ENCODE measurements around the gene PRSS12. TPM values are rescaled to one million over a fixed set of nuclear protein-coding genes. Genes with fewer than 3 reads are reported as not detected.

PRSS12 gene
- total RNA-seq, 1 donor from 2014 or later: 10.4 TPM

DNA sequence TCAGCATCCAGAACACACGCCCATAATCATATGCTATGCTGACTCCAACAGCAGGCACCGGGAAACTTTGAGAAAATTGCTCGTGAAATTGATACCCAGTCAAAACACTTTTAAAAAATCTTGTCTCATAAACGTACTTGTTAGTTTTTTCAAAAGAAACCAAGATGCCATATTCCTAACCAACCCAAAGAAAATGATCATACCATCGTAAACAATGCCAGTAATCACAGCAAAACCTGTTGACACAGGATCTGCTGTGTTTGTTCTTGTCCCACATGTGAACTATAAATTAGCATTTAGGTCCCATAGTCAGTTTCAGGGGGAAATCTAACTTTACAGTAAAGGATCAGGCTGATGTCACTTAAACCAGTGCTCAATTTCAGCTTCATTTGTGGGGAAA, 23.0 kb downstream of the PRSS12 start:
- no peaks in the 10 kb centered on the region for H3K36me3 ChIP-seq (ENCODE audit: control insufficient read depth in 3 of 3, insufficient read depth in 3 of 3, low read length in 3 of 3)
- no peak overlapping the region for H3K9ac ChIP-seq (ENCODE audit: low read depth in 1 of 3, low read length in 3 of 3)
- no peaks in the 10 kb centered on the region for H3K4me1 ChIP-seq (ENCODE audit: control insufficient read depth in 3 of 3, insufficient read depth in 3 of 3, low read length in 3 of 3)
- H3K9me3 ChIP-seq (ENCODE audit: control insufficient read depth in 3 of 3, low read length in 3 of 3): no peaks in the 10 kb centered on the region
- no peak overlapping the region for H3K27ac ChIP-seq (ENCODE audit: low read depth, low read length)
- H3K27me3 ChIP-seq (ENCODE audit: control insufficient read depth in 3 of 3, insufficient read depth in 3 of 3, low read length in 3 of 3): no peaks in the 10 kb centered on the region
- no peak overlapping the region for H3K4me3 ChIP-seq (ENCODE audit: low read length in 3 of 3)

DNA sequence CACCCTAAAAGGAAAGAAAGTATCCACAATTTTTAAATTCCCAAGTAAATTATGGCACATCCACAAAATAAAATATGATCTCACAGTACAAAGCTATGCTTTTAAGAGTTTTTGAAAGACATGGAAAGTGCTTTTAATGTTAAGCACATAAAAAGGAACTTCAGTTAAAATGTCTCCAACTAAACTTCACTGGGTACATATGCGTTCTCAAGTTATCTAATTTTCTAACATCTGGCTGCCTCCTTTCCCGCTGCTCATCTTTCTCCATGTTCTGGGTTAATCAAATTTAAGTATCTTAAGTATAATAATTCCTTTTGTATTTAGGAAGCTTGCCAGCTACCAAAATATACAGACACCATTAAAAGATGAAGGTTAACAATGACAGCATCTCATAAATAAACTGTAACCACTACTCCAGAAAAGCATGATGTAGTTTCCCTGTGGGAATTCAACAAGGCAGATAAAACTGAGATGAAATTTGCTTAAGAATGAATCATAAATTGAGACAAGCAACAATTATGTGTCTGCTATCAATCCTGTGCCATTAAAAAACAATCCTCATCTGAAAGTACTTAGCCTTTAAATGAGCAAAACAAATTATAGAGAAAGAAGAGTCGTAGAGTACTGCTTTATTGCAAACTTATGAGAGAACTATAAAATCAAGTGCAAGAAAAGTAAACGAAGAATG, 25.1 kb downstream of the PRSS12 start:
- H3K36me3 ChIP-seq (ENCODE audit: control insufficient read depth in 3 of 3, insufficient read depth in 3 of 3, low read length in 3 of 3): no peaks in the 10 kb centered on the region
- no peak overlapping the region for H3K9ac ChIP-seq (ENCODE audit: low read depth in 1 of 3, low read length in 3 of 3)
- no peaks in the 10 kb centered on the region for H3K27me3 ChIP-seq (ENCODE audit: control insufficient read depth in 3 of 3, insufficient read depth in 3 of 3, low read length in 3 of 3)
- no peak overlapping the region for H3K4me3 ChIP-seq (ENCODE audit: low read length in 3 of 3)
- no peaks in the 10 kb centered on the region for H3K9me3 ChIP-seq (ENCODE audit: control insufficient read depth in 3 of 3, low read length in 3 of 3)
- H3K4me1 ChIP-seq (ENCODE audit: control insufficient read depth in 3 of 3, insufficient read depth in 3 of 3, low read length in 3 of 3): no peaks in the 10 kb centered on the region
- H3K27ac ChIP-seq (ENCODE audit: low read depth, low read length): no peak overlapping the region

DNA sequence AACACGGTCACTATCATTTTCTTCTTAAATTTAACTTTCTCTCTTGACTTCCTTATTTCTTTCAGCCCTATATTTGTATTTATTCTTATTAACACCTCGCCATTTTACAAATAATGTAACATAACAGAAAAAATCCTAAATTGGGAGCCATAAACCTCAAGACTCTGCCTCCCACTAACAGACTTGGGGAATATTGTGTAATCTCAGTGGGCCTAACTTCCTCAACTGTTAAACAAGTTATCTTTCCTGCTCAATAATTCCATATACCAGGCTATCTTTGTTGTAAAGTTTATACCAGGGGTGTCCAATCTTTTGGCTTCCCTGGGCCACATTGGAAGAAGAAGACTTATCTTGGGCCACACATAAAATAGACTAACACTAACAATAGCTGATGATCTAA, 26.2 kb downstream of the PRSS12 start:
- Histone ChIP-seq H3K9ac (ENCODE audit: low read depth in 1 of 3, low read length in 3 of 3) (no peak overlapping the region), H3K4me3 (ENCODE audit: low read length in 3 of 3) (no peak overlapping the region), H3K27me3 (ENCODE audit: control insufficient read depth in 3 of 3, insufficient read depth in 3 of 3, low read length in 3 of 3) (no peaks in the 10 kb centered on the region), H3K36me3 (ENCODE audit: control insufficient read depth in 3 of 3, insufficient read depth in 3 of 3, low read length in 3 of 3) (no peaks in the 10 kb centered on the region), H3K9me3 (ENCODE audit: control insufficient read depth in 3 of 3, low read length in 3 of 3) (no peaks in the 10 kb centered on the region), H3K27ac (ENCODE audit: low read depth, low read length) (no peak overlapping the region), H3K4me1 (ENCODE audit: control insufficient read depth in 3 of 3, insufficient read depth in 3 of 3, low read length in 3 of 3) (no peaks in the 10 kb centered on the region)

DNA sequence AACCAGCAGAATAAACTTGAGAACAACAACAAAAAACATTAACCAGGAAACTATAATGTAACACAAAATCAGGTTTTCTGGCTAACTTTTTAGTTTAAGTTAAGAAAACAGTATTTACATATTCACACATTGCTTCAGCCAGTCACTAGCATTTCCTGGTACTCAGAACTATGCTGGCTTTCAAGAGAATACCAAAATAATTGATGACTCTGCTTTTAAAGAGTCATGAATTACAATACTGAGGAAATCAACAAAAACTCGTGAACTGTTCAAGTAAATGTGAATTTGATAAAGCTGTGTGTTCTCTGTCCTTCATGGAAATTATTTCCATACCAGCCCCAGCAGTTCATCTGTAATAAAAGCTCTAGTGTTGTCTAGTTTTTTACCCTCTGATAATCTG, 27.4 kb downstream of the PRSS12 start:
- no peaks in the 10 kb centered on the region for H3K4me1 ChIP-seq (ENCODE audit: control insufficient read depth in 3 of 3, insufficient read depth in 3 of 3, low read length in 3 of 3)
- H3K36me3 ChIP-seq (ENCODE audit: control insufficient read depth in 3 of 3, insufficient read depth in 3 of 3, low read length in 3 of 3): no peaks in the 10 kb centered on the region
- H3K4me3 ChIP-seq (ENCODE audit: low read length in 3 of 3): no peak overlapping the region
- no peaks in the 10 kb centered on the region for H3K9me3 ChIP-seq (ENCODE audit: control insufficient read depth in 3 of 3, low read length in 3 of 3)
- no peak overlapping the region for H3K9ac ChIP-seq (ENCODE audit: low read depth in 1 of 3, low read length in 3 of 3)
- no peak overlapping the region for H3K27ac ChIP-seq (ENCODE audit: low read depth, low read length)
- H3K27me3 ChIP-seq (ENCODE audit: control insufficient read depth in 3 of 3, insufficient read depth in 3 of 3, low read length in 3 of 3): no peaks in the 10 kb centered on the region

DNA sequence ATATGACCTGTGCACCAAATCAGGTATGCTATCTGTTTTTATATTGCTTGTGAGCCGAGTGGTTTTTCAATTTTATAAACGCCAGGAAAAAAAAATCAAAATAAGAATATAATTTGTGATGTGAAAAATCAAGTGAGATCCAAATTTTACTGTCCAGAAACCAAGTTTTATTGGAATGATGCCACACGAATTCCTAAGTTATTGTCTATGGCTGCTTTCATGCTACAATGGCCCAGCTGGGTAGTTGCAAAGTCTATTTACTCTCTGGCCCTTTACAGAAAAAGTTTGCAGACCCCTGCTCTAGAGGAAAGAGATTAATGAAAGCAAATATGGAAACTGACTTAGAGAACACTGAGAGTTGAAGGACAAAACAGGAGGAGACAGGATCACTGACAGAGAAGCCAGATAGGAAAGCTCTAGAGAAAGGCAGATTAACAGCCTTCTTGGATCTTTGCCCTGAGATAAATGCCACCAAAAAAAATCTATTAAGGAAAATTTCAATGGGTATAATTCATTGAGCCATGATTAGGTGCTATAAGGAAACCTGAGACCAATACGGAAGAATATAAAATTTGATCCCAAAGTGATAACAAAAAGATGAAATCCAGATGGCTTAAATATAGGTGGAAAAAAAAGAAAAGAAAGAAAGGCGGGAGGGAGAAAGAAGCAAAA, 29.8 kb downstream of the PRSS12 start:
- H3K27me3 ChIP-seq (ENCODE audit: control insufficient read depth in 3 of 3, insufficient read depth in 3 of 3, low read length in 3 of 3): no peaks in the 10 kb centered on the region
- H3K9me3 ChIP-seq (ENCODE audit: control insufficient read depth in 3 of 3, low read length in 3 of 3): no peaks in the 10 kb centered on the region
- H3K4me3 ChIP-seq (ENCODE audit: low read length in 3 of 3): no peak overlapping the region
- no peak overlapping the region for H3K9ac ChIP-seq (ENCODE audit: low read depth in 1 of 3, low read length in 3 of 3)
- no peaks in the 10 kb centered on the region for H3K4me1 ChIP-seq (ENCODE audit: control insufficient read depth in 3 of 3, insufficient read depth in 3 of 3, low read length in 3 of 3)
- no peaks in the 10 kb centered on the region for H3K36me3 ChIP-seq (ENCODE audit: control insufficient read depth in 3 of 3, insufficient read depth in 3 of 3, low read length in 3 of 3)
- H3K27ac ChIP-seq (ENCODE audit: low read depth, low read length): no peak overlapping the region

DNA sequence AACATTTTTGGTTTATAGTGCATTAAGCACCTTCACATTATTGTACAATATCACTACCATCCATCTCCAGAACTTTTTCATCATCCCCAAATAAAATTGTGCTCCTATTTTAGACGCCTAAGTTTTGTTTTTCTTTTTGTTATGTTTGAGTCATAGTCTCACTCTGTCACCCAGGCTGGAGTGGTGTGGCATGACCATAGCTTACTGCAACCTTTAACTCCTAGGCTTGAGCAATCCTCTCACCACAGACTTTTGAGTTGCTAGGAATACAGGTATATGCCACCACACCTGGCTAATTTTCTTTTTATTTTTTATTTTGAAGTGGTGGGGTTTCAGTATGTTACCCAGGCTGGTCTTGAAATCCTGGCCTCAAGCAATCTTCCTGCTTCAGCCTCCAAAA, 33.9 kb downstream of the PRSS12 start:
- Histone ChIP-seq H3K36me3 (ENCODE audit: control insufficient read depth in 3 of 3, insufficient read depth in 3 of 3, low read length in 3 of 3) (no peaks in the 10 kb centered on the region), H3K9me3 (ENCODE audit: control insufficient read depth in 3 of 3, low read length in 3 of 3) (no peaks in the 10 kb centered on the region), H3K9ac (ENCODE audit: low read depth in 1 of 3, low read length in 3 of 3) (no peak overlapping the region), H3K27ac (ENCODE audit: low read depth, low read length) (no peak overlapping the region), H3K27me3 (ENCODE audit: control insufficient read depth in 3 of 3, insufficient read depth in 3 of 3, low read length in 3 of 3) (no peaks in the 10 kb centered on the region), H3K4me3 (ENCODE audit: low read length in 3 of 3) (no peak overlapping the region), H3K4me1 (ENCODE audit: control insufficient read depth in 3 of 3, insufficient read depth in 3 of 3, low read length in 3 of 3) (no peaks in the 10 kb centered on the region)

DNA sequence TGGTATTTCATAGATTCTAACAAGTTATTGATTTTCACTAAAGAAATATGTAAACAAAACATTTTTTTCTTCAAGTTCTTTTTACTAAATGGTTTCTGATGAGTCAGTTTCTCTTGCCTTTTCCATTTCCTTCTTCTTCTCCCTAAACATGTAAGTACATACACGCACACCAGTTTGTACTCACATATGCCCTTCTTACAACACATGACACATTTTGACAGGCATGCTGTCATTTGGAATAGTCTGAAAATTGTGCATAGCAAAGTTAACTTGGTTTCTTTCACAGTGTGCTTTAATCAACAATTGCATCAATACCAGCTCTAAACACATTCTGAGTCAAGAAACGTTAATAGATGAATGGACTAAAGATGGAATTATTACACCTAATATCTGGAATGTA, 35.1 kb downstream of the PRSS12 start:
- H3K27ac ChIP-seq (ENCODE audit: low read depth, low read length): no peak overlapping the region
- H3K9ac ChIP-seq (ENCODE audit: low read depth in 1 of 3, low read length in 3 of 3): no peak overlapping the region
- no peaks in the 10 kb centered on the region for H3K36me3 ChIP-seq (ENCODE audit: control insufficient read depth in 3 of 3, insufficient read depth in 3 of 3, low read length in 3 of 3)
- no peaks in the 10 kb centered on the region for H3K27me3 ChIP-seq (ENCODE audit: control insufficient read depth in 3 of 3, insufficient read depth in 3 of 3, low read length in 3 of 3)
- H3K9me3 ChIP-seq (ENCODE audit: control insufficient read depth in 3 of 3, low read length in 3 of 3): no peaks in the 10 kb centered on the region
- no peak overlapping the region for H3K4me3 ChIP-seq (ENCODE audit: low read length in 3 of 3)
- no peaks in the 10 kb centered on the region for H3K4me1 ChIP-seq (ENCODE audit: control insufficient read depth in 3 of 3, insufficient read depth in 3 of 3, low read length in 3 of 3)

DNA sequence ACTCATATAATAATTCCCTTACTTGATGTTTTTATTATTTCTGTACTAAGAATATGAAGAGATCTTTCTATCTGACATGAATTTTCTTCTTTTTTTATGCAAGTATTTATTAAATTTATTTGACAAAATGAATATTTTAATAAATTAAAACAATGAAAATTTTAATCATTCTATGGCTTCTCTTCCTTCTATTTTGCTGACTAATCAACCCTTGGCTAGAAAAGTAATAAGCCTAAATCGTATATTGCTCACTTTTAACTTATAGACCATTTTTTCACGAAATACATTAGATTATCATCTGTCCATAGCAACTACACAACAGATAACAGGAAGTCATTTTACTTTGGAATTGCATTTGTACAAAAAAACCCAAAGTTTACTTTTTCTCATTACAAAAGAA, 38.6 kb downstream of the PRSS12 start:
- Histone ChIP-seq H3K9me3 (ENCODE audit: control insufficient read depth in 3 of 3, low read length in 3 of 3) (no peaks in the 10 kb centered on the region), H3K4me1 (ENCODE audit: control insufficient read depth in 3 of 3, insufficient read depth in 3 of 3, low read length in 3 of 3) (no peaks in the 10 kb centered on the region), H3K27me3 (ENCODE audit: control insufficient read depth in 3 of 3, insufficient read depth in 3 of 3, low read length in 3 of 3) (no peaks in the 10 kb centered on the region), H3K36me3 (ENCODE audit: control insufficient read depth in 3 of 3, insufficient read depth in 3 of 3, low read length in 3 of 3) (no peaks in the 10 kb centered on the region), H3K27ac (ENCODE audit: low read depth, low read length) (no peak overlapping the region), H3K9ac (ENCODE audit: low read depth in 1 of 3, low read length in 3 of 3) (no peak overlapping the region), H3K4me3 (ENCODE audit: low read length in 3 of 3) (no peak overlapping the region)

DNA sequence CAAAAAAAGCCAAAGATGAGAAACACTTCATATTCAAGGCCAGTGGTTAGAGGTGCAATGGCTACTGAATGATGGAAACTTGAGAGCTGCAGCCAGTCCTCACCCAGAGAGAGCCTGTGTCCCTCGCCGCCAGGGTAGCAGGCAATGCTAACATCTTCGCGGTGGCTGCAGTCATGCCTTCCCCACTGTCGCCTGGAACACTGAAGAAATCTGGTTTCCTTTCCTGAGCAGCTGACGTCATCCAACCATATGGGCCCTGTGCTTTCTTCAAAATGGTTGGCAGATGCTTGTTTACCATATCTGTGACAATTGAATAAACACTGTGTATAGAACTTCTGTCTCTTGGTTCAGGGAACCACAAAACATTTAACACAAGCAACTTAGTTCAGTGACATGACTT, 39.7 kb downstream of the PRSS12 start:
- no peaks in the 10 kb centered on the region for H3K4me1 ChIP-seq (ENCODE audit: control insufficient read depth in 3 of 3, insufficient read depth in 3 of 3, low read length in 3 of 3)
- H3K27ac ChIP-seq (ENCODE audit: low read depth, low read length): no peak overlapping the region
- no peaks in the 10 kb centered on the region for H3K27me3 ChIP-seq (ENCODE audit: control insufficient read depth in 3 of 3, insufficient read depth in 3 of 3, low read length in 3 of 3)
- no peaks in the 10 kb centered on the region for H3K36me3 ChIP-seq (ENCODE audit: control insufficient read depth in 3 of 3, insufficient read depth in 3 of 3, low read length in 3 of 3)
- H3K4me3 ChIP-seq (ENCODE audit: low read length in 3 of 3): no peak overlapping the region
- no peaks in the 10 kb centered on the region for H3K9me3 ChIP-seq (ENCODE audit: control insufficient read depth in 3 of 3, low read length in 3 of 3)
- no peak overlapping the region for H3K9ac ChIP-seq (ENCODE audit: low read depth in 1 of 3, low read length in 3 of 3)

DNA sequence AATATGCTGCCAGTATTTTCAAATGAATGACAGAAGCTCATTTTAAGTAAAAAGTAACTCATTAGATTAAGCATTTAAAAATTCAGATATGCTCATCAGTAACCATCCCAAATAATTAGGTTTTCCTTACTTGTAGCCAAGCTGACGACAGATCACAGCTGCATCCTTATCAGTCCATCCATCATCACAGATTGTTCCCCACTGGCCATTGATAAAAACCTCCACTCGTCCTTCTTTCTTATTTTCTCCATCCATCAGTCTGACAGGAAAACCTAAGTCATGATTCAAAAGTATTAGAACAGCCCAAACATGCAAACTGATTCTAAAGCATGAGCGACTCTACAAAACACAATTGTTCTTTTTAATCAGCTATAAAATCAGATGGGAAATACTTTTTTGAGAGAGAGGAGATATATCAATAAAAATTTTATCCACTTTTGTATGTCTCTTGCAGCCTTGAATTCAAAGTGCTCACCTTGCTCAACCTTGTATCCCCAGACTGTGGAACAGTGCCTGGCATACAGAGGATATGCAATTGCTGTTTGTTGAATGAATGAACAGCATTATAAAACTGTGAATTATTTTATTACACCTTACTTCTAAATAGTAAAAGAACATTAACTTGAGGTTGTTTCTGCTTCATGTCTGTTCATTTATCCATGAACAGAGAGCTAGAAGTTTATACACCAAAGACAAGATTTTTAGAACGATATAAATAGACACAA, 44.3 kb downstream of the PRSS12 start:
- H3K4me3 ChIP-seq (ENCODE audit: low read length in 3 of 3): no peak overlapping the region
- no peaks in the 10 kb centered on the region for H3K9me3 ChIP-seq (ENCODE audit: control insufficient read depth in 3 of 3, low read length in 3 of 3)
- no peaks in the 10 kb centered on the region for H3K36me3 ChIP-seq (ENCODE audit: control insufficient read depth in 3 of 3, insufficient read depth in 3 of 3, low read length in 3 of 3)
- no peaks in the 10 kb centered on the region for H3K4me1 ChIP-seq (ENCODE audit: control insufficient read depth in 3 of 3, insufficient read depth in 3 of 3, low read length in 3 of 3)
- H3K27me3 ChIP-seq (ENCODE audit: control insufficient read depth in 3 of 3, insufficient read depth in 3 of 3, low read length in 3 of 3): no peaks in the 10 kb centered on the region
- no peak overlapping the region for H3K9ac ChIP-seq (ENCODE audit: low read depth in 1 of 3, low read length in 3 of 3)
- H3K27ac ChIP-seq (ENCODE audit: low read depth, low read length): no peak overlapping the region

All from skeletal muscle tissue (tissue), 4 donors.